Left cardiac atrium (tissue), 4 donors: ENCODE results near the gene PPP1R17. TPM values are rescaled to one million over a fixed set of nuclear protein-coding genes. Genes with fewer than 3 reads are reported as not detected.

Experiments used
- ATAC-seq, 2 donors: fragments of 200-7000 bp; cut with Tn5 transposase; one replicate each; pipeline ENCODE4 v1.9.1; 2020; ENCODE audit warnings: mild to moderate bottlenecking in 2 of 2, moderate library complexity in 2 of 2
- DNase-seq: peaks from one replicate; pipeline ENCODE4 v3.0.0-alpha.2; 2020
- intact Hi-C, 2 donors: fragments of 100-400 bp; cut with DNase I; formaldehyde crosslinking; loops; one replicate each; pipeline versions ENCODE4 v1.14.1 to v1.15.1; 2022 to 2023
- long read RNA-seq: library from polyadenylated mRNA; unstranded; transcript quantifications from one replicate; pipeline ENCODE4 v2.0.0, GENCODE V29; 2021
- total RNA-seq, 2 donors: library from RNA; stranded (reverse); fragmentation: NEBNext Ultra II Directional; extraction: Animal tissue kit (Norgen Biotek cat#: 25700); gene quantifications; one replicate each; pipeline ENCODE4 v1.2.1, GENCODE V29; 2021
- donor health status: DM: no; HTN: yes; CAD: no.
- donor health status: DM: no; HTN: yes; CAD: no; lungs with severe emphysema.
- donor health status: DM: yes; HTN: yes; CAD: no.
- donor health status: Dilated cardiomyopathy.

PPP1R17 gene
- not detected for total RNA-seq
- long read RNA-seq: 0 reads

- intact Hi-C loops: no loop called here
- ATAC-seq (peak; percentile 61 to 89), DNase-seq (peak; percentile 39)
Measured at GRCh38 chr7:31687024-31687748, at the start of gene PPP1R17. PPP1R17 (plus strand) TSS chr7:31687215; CDS start chr7:31692442, 5,227 bp downstream.

GRCh38 chr7:31640381-31640780, 46.6 kb upstream of the PPP1R17 start:
- ATAC-seq: no peak
- intact Hi-C loops: no loop called here
- DNase-seq: no peak

GRCh38 chr7:31642681-31643115, 44.3 kb upstream of the PPP1R17 start:
- intact Hi-C loops: no loop called here
- no peak for DNase-seq
- ATAC-seq: peak in 1 of 2 donors; percentile 53

- no peak for DNase-seq
- no peak for ATAC-seq
- intact Hi-C loops: no loop called here
Measured at GRCh38 chr7:31646942-31647341, 40.1 kb upstream of the PPP1R17 start.

DNA sequence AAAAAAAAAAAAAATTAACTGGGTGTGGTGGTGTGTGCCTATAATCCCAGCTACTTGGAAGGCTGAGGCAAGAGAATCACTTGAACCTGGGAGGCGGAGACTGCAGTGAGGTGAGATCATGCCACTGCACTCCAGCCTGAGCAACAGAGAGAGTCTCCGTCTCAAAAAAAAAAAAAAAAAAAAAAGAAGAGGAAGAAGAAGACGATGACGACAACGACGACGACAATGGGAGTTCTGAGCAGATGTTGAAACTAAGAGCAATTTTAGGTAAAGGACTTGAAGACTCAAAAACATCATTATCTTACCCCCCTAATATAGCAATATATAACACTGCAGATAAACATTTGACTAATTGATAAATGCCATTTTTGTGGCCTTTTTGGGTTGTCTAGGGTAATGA, 39.5 kb upstream of the PPP1R17 start:
- intact Hi-C loops: no loop called here
- no peak for DNase-seq
- no peak for ATAC-seq

DNA sequence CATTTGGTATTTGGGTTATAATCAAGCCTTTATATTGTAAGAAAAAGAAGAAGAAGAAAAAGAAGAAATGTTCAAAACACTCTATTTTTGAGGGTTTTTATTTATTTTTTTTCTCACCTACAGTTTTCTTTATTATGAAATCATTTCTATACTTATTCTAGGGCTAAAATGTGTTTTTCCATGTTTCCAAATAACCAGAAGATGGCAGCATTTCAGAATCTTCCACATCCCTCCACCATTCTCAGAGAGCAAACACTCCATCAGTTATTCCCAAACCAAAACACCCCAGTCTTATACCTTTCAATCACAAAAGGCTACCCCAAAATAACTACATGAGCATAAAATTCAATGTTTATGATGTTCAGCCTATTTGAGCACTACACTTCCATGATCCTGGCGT, 38.7 kb upstream of the PPP1R17 start:
- no peak for ATAC-seq
- no peak for DNase-seq
- intact Hi-C loops: no loop called here

- no peak for ATAC-seq
- intact Hi-C loops: no loop called here
Measured at GRCh38 chr7:31648880-31649279, 38.1 kb upstream of the PPP1R17 start.

DNA sequence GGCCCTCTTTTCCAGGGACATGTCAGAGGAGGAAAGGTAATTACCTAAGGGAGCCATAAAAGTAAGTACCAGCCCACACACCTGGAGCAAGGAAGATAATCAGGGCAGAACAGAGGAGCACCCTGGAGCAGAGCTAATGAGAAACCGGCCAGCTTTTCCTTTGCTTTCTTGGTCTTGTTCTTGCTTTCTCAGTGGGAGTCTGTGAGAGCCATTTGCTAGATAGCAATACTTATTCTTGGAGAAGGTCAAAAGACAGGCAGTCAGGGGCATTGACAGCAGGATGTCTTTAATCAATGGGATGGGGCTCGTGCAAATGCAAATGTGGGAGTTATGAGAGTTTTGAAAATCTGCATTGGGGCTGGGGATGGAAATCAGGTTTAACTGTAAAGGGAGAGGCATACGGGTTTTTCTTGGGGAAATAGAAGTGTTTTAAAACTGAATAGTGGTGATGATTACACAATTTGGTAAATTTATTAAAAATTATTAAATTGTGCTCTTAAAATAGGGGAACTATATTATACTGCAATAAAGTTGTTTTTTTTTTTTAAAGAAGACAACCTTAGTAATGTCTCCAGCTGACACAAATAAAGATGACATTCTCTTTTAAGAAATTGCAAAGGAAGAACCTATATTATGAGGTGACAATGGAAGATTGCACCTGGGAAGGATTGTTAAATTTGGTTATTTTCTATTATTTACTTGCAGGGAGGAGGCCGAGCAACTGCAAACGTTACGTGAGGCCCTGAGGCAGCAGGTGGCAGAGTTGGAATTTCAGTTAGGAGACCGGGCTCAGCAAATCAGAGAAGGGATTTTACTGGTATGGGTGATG, 35.6 kb upstream of the PPP1R17 start:
- DNase-seq: no peak
- ATAC-seq: no peak
- intact Hi-C loops: no loop called here

More at GRCh38 chr7:31648880-31649279, 38.1 kb upstream of the PPP1R17 start:
- DNase-seq: no peak

DNA sequence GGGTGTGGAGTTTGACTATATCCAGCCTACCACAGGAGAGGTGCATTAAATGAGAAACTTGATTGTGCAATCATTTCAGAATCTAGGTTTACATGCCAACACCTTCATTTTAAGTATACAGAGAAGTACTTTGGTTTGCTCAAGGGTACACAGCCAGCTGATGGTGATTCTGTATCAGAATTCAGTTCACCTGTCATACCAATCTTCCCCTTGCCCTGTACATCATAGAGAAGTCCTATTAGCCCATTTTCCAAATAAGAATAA, 35.0 kb upstream of the PPP1R17 start:
- DNase-seq (no peak), ATAC-seq (no peak)
- intact Hi-C loops: no loop called here

DNA sequence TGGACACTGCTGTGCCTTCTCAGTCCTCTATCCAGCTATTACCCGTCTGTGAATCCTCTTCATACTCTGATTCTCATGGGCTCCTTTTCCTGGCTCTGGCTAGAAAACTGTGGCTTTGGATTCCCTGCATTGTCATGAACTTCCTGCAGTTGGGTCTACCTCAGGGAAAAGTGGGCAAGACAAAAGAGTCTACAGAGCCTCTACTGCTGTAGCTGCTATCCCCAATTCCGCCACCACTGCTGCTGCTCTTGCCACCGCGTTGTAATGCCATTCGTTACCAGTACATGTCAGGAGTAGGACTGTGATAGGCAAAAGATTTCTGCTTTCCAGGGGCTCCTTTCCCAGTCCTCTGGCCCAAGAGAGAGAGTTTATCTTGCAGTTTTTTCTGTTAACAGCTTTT, 23.9 kb upstream of the PPP1R17 start:
- intact Hi-C loops: no loop called here
- no peak for ATAC-seq
- no peak for DNase-seq

DNA sequence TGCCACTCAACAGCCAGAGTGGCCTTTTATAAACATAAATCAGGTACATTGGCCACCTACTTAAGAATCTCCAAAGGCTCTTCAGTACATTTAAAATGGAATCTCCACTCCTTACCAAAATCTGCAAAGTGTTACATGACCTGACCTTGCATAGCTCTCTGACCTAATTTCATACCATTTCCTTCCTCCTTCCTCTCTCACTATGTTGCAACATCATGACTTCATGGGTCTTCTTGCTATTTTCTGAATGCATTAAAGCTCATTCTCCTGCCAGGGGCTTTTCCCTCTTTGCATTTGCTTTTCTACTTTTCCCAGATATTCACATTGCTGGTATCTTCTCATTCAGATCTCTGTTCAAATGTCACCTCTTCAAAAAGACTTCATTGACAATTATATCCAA, 22.1 kb upstream of the PPP1R17 start:
- DNase-seq (no peak), ATAC-seq (no peak)
- intact Hi-C loops: no loop called here

- DNase-seq: no peak
- no peak for ATAC-seq
- intact Hi-C loops: no loop called here
Measured at GRCh38 chr7:31665546-31665945, 21.5 kb upstream of the PPP1R17 start.

- intact Hi-C loops: no loop called here
- DNase-seq (no peak), ATAC-seq (no peak)
Measured at GRCh38 chr7:31669461-31669860, 17.6 kb upstream of the PPP1R17 start.

DNA sequence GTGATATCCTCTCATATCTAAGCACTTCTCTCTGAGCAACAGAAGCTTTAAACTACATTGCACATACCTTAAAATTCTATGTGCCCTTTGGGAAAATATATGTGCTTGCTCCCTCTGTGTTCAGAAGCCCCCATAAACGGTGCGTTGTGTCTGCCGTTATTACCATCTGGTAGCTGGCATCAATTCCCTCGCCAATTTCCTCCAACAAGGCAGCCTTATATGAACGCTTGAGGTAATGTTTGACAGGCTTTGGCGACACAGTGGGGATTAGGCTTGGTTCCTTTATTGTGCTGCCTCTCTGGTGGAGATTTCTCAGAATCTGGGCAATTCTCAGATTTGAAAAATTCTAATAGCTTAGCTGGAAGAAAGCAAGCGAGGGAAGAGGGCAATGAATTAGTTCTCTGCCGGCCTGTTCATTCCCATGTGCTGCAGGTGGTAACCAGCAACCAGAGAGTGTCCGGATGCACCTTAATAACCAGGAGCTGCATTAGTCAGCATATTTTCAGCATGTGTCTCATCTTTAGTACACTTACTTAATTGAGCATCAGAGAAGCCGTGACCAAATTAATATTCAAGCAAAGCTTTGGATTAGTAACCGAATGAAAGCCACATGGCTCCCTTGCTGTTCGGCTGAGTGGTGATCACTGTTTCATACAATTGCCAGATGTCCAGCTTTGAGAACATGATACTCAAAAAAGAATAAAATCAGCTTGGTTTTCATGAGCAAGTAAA, 7.3 kb upstream of the PPP1R17 start:
- ATAC-seq (no peak), DNase-seq (no peak)
- intact Hi-C loops: no loop called here

DNA sequence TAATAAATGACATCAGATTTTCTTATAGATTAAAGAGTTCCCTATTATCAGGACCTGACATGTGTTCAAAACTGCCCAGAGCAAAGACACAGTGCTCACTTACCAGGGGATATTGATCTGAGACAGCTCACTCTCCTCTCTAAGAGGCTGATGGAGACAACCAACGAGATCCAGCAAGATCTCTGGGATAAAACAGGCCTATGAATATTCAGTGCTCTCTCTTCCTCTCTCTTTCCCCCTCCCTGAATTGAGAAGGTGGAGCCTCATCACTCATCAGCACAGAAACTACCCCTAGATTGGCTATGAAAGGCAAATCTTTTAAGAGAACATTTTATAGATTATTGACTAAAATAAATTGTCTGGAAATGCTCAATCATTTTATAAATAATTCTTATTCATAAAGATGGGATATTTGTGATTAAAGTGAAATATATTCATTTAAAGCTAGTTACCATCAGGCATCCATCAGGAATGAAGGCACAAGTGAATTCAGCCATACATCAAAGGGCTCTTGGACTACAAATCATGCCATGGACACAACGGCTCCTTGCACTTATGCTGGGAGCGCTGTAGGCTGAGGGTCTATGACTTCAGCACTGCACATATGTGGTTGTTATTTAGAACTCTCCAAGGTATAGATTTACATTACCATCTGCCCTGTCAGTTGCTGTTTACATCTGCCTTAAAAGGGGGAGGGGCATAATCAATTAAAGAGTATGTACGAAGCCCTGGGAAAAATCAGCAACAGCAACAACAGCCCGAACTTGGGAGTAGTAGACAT, 3.4 kb upstream of the PPP1R17 start:
- intact Hi-C loops: no loop called here
- DNase-seq (no peak), ATAC-seq (no peak)

DNA sequence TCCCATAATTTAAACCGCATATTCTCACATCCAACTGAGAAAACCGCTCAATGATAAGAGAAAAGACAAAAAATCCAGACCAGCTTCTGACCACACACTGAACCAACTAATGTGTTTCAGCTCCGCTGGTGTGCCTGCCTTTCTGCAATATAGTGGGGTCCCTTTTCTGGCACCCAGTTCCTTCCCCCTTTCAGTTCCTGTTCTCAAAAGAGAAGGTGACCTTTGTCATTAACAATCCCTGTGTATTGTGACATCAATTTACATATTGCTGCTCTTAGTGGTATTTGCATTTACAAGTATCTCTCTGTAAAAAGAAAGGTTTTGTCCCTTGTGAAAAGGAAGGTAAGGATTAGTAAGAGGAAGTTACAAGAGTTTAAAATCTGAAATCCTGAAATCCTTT, 1.4 kb downstream of the PPP1R17 start:
- ATAC-seq (no peak), DNase-seq (no peak)
- intact Hi-C loops: no loop called here

DNA sequence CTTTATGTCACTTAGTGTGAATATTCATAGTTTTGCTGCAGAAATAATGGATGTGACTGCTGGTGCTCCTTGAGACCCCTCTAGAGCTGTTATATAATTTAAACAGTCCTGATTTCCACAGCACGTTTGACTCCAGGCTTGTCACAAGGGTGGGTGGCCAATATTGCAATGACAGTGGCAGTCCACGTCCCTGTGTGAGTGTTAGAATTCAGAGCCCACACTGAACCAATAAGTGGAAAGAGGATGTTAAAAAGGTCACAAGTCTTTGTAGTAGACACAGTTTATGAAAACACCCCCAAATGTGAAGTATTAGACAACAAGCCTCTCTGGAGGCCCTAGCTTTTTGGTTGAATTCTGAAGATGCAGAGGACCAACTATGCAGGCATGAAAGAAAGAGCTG, 2.0 kb downstream of the PPP1R17 start:
- no peak for ATAC-seq
- intact Hi-C loops: no loop called here
- DNase-seq: no peak

DNA sequence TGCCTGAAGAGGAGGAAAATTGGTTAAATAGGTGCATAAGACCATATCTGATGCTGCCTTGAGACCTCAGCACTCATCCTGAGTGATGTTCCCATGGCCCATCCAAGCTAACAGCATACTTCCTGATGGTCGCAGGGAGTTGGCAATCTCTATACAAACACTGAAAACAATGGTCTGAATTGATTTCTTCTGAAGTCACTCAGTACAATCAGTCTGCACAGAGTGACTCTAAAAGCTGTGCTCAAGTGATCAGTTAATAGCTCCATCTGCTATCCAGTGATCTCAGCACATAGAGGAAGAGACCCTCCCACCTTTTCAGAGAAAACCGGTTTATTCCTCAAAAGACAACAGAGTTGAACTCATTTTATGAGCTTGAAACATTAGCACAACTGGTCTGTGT, 3.9 kb downstream of the PPP1R17 start:
- ATAC-seq (no peak), DNase-seq (no peak)
- intact Hi-C loops: no loop called here

GRCh38 chr7:31692451-31692850, 5.4 kb downstream of the PPP1R17 start:
- ATAC-seq (no peak), DNase-seq (no peak)
- intact Hi-C loops: no loop called here

- no peak for ATAC-seq
- intact Hi-C loops: no loop called here
- DNase-seq: no peak
Measured at GRCh38 chr7:31692871-31693270, 5.9 kb downstream of the PPP1R17 start.
